Kasumi-1 (cell line): Measurements from ENCODE around the gene TMEM47.

Experiments
- DNase-seq, 2 experiments: peaks; one replicate each; lab custom pipeline; 2025; lab: John Stamatoyannopoulos, UW

TMEM47 gene

DNA sequence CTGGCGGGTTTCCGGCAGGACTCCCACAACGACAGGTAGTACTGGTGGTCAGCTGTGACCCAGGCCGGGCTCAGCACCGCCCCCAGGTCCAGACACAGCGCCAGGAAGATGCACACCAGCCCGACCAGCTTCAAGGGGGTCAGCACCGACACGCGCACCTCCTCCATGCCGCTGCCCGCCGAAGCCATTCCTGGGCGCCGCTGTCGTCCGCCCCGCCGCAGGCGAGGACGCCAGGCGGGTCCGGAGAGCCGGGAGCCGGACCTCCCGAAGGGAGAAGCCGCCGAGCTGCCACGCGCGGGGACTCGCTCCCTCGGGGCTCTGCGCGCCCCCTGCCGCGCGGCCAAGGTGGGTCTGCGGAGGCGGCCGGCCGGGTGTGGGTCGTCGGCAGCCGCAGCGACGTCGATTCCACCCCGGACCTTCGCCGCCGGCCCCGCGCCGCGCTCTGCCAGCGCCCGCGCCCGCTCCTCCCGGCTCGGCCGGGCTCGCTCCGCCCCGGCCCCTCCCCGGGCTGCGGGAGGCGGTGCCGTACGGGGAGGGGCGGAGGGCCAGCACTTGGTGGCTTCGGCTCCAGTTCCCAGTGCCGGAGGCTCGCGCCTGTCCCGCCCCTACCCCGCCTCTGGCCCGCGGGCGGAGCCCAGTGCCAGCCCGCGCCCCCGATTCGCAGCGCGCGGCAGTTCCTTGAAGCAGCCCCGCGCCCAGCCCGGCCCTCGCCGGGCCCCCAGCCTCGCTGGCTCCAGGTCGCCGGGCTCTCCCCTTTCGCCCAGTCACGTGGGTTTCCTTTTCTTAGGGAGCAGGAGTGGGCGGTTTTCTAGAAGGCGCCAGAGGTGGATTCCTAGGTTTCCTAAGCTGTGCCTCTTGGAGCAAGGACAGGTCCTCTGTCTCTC is at the start of gene TMEM47:
TMEM47 (minus strand) TSS at position 444 of the 884 bp plus-strand sequence; CDS start at position 188, 256 bp downstream.
- peak; percentile 25 to 43 for DNase-seq

DNA sequence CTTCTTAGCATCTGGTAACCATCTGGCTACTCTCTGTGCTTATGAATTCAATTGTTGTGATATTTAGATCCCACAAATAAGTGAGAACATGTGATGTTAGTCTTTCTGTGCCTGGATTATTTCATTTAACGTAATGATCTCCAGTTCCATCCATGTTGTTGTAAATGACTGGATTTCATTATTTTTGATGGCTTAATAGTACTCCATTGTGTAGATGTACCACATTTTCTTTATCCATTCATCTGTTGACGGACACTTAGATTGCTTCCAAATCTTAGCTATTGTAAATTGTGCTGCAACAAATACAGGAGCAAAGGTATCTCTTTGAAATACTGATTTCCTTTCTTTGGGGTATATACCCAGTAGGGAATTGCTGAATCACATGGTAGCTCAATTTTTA is 30.0 kb upstream of the TMEM47 start:
- DNase-seq: no peak

DNA sequence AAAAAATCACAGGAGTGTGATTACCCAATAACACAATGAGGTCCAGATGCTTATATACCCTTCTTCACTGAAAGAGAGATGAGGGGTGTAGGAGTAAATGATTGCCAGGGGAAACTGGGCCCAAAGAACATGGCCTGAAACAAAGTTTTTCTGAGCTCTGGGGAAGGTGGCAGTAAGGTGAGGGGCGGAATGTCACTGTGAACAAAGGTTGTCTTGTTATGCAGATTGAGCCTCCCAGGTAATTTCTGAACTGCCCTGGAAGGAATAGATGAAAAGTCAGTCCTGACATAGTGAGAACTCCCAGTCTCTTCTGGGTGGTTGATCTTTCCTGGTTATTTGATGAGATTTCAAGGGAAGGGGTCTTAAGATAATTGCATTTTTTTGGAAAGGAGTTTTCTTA is 2.5 kb upstream of the TMEM47 start:
- no peak for DNase-seq

- no peak for DNase-seq
Measured at GRCh38 chrX:34658326-34658725, 1.2 kb upstream of the TMEM47 start.

DNA sequence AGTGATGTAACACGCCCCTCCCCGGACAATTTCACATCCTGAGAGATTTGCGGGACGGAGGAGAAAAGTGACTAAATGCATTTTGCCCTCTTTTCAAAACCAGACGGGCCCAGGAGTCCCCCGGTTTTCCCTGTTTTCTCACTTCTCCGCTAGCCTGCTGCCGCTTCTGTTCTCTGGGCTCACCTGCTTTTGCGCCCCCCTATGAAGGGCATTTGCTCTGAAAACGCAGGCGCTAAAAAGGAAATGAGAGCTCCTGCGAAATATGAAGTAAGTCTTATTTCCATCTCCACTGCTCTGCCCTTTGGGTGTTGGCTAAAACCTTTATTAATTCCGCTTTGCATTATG is 613 bp upstream of the TMEM47 start:
- DNase-seq: no peak

GRCh38 chrX:34656467-34656841 is 631 bp downstream of the TMEM47 start:
- no peak for DNase-seq

- DNase-seq: no peak
Measured at GRCh38 chrX:34655501-34656455, 1.3 kb downstream of the TMEM47 start.

DNA sequence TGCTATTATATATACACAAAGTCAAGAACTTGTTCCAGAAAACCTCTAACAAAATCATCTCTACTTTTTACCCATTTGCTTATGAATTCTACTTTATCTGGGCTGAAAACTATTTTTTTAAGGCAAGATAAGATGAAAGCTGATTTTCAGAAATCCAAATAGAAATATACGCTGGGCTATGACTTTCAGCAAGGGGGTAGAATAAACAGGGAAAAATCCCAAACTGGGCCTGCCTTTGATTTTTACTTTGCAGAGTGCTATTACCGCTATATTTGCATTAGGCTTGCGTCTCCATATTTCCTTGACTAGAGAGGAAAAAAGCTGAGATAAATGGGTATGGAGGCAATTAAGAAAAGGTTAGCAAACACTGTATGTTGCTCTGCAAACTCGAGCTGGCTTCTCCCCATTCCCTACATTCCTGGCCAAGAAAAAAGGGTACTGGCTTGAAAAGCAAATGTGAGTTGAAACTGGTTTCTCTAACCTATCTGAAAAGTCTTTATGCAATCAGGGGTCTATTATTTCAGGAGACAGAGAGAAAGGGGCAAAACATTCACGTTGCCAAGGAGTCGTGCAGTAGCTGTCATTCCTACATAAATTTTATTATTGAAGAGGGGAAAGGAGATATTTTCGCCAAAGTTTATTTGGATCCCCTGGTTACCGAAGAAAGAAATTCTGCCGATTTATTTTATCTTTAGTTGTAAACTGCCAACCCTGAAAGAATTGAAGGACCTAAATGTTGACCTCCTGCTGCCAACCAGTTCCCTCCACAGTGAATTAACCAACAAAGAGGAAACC is 2.2 kb downstream of the TMEM47 start:
- no peak for DNase-seq

DNA sequence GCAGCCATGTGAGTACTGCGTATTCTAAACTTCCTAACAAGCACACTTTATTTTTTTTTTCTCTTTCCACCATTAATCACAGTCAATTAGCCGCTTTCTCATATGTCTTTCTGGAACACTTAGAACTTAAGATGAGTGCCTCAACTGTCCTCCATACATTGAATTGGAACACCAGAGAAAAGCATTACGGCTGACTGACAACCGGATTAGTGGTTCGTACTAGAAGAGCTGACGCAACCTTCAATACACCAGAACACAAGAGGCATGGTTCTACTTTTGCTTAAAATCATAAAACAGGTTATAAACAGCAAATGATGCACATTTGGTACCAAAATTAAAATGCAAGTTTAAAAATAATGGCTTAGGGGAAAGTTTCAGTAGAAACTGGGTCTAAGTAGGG is 3.3 kb downstream of the TMEM47 start:
- DNase-seq: no peak

DNA sequence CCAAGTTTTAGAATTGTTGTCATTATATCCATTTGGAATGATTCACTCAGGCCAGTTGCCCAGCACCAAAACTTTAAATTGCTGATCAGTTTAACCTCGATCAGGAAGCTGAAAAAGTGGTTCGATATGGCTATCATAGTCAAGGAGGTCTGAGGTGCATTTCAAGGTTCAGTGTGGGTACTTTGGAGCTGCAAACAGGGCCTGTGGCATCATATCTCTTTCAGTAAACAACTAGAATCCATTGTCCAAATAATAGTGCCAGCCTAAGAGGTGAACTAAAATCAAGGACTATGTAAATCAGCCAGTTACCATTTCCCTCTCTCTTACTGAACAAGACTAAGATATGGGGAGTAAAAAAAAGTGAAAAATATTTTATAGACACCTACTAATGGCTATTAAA is 14.2 kb downstream of the TMEM47 start:
- DNase-seq: no peak

- peak; percentile 32 to 36 for DNase-seq
Measured at GRCh38 chrX:34638116-34638515, 19.0 kb downstream of the TMEM47 start.

- no peak for DNase-seq
Measured at GRCh38 chrX:34634349-34634748, 22.7 kb downstream of the TMEM47 start.

DNA sequence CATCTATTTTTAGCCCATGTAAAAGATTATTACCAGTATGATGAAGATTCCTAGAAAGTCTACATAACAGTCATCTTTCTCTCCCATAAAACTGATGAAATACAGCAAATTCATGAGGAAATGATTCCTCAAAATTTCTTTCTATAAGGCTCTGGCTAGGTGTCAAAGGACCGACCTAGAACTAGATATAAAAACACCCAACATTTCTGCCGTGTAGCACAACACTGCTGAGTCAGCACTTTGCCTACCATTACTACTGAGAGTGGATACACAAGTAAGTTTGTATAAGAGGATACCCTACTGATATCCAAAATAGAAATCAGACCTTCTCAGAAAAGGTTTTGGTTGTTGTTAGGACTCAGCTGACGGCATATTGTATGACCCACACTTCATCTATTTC is 24.7 kb downstream of the TMEM47 start:
- no peak for DNase-seq

GRCh38 chrX:34631479-34632220 is 25.4 kb downstream of the TMEM47 start:
- no peak for DNase-seq

- no peak for DNase-seq
Measured at GRCh38 chrX:34629572-34629971, 27.5 kb downstream of the TMEM47 start.

GRCh38 chrX:34624416-34624815 is 32.7 kb downstream of the TMEM47 start:
- no peak for DNase-seq

DNA sequence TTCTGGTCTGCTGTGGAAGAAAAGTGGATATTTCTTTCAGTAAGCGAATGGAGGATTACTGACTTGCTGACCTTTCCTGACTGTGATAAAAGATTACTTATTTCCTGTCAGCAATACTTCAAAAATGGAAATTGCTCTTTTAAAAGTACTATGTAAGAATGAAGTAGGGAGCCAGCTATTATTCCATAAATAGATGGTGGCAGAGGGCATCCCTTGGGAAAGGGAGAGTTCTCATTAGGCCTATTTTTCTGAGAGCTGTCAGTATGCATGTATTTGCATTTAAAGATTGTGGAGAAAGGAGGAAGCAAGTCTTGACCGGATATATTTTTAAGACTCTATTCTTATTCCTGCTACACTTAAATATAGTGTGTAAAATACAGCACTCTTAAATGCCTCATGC is 37.2 kb downstream of the TMEM47 start:
- DNase-seq: no peak

GRCh38 chrX:34612036-34612435 is 45.0 kb downstream of the TMEM47 start:
- no peak for DNase-seq

DNA sequence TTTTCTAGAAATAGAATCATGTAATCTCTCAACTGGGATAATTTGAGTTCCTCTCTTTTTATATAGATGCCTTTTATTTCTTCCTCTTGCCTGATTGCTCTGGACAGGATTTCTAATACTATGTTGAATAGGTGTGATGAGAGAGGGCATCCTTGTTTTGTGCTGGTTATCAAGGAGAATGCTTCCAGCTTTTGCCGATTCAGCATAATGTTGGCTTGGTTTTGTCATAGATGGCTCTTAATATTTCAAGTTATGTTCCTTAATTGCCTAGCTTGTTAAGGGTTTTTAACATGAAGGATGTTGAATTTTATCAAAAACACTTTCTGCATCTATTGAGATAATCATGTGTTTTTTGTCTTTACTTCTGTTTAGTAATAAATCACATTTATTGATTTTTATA is 58.7 kb downstream of the TMEM47 start:
- DNase-seq: no peak

- DNase-seq: no peak
Measured at GRCh38 chrX:34586936-34587335, 70.1 kb downstream of the TMEM47 start.

- no peak for DNase-seq
Measured at GRCh38 chrX:34586346-34586911, 70.7 kb downstream of the TMEM47 start.
